NCI-H748 (cell line): ENCODE data around the gene MALRD1.

ENCODE experiments used
- DNase-seq: peaks from one replicate; lab custom pipeline; 2025; ENCODE audit not compliant: unreplicated experiment; lab: John Stamatoyannopoulos, UW

Gene MALRD1

GRCh38 chr10:19107406-19107805, 58.8 kb downstream of the MALRD1 start:
- no peak for DNase-seq

GRCh38 chr10:19111501-19112267, 63.1 kb downstream of the MALRD1 start:
- DNase-seq = no peak

- no peak for DNase-seq
Measured at GRCh38 chr10:19117438-19117837, 68.8 kb downstream of the MALRD1 start.

- DNase-seq = no peak
Measured at GRCh38 chr10:19119191-19119590, 70.6 kb downstream of the MALRD1 start.

GRCh38 chr10:19120381-19120908, 71.8 kb downstream of the MALRD1 start:
- no peak for DNase-seq

GRCh38 chr10:19133992-19134391, 85.4 kb downstream of the MALRD1 start:
- no peak for DNase-seq

GRCh38 chr10:19142967-19143366, 94.4 kb downstream of the MALRD1 start:
- no peak for DNase-seq

- no peak for DNase-seq
Measured at GRCh38 chr10:19144206-19144605, 95.6 kb downstream of the MALRD1 start.

- no peak for DNase-seq
Measured at GRCh38 chr10:19154375-19154774, 105.8 kb downstream of the MALRD1 start.

GRCh38 chr10:19158358-19158757, 109.8 kb downstream of the MALRD1 start:
- DNase-seq = no peak

GRCh38 chr10:19158870-19159269, 110.3 kb downstream of the MALRD1 start:
- DNase-seq = no peak

- DNase-seq = peak; percentile 31
Measured at GRCh38 chr10:19164461-19164860, 115.9 kb downstream of the MALRD1 start.

- DNase-seq = no peak
Measured at GRCh38 chr10:19168584-19168983, 120.0 kb downstream of the MALRD1 start.

- DNase-seq = no peak
Measured at GRCh38 chr10:19169041-19169440, 120.4 kb downstream of the MALRD1 start.

- DNase-seq = no peak
Measured at GRCh38 chr10:19169684-19170083, 121.1 kb downstream of the MALRD1 start.

- peak; percentile 55 for DNase-seq
Measured at GRCh38 chr10:19178675-19179074, 130.1 kb downstream of the MALRD1 start.

GRCh38 chr10:19184891-19185290, 136.3 kb downstream of the MALRD1 start:
- DNase-seq = no peak

GRCh38 chr10:19194866-19195265, 146.3 kb downstream of the MALRD1 start:
- DNase-seq = no peak

GRCh38 chr10:19195698-19196097, 147.1 kb downstream of the MALRD1 start:
- DNase-seq = no peak

GRCh38 chr10:19200211-19200610, 151.6 kb downstream of the MALRD1 start:
- no peak for DNase-seq

GRCh38 chr10:19204246-19204917, 155.8 kb downstream of the MALRD1 start:
- no peak for DNase-seq

- DNase-seq = peak; percentile 35
Measured at GRCh38 chr10:19209319-19209718, 160.7 kb downstream of the MALRD1 start.
